NB4 (cell line): ENCODE measurements around the gene BACE1-AS.
"Not testable (repeated sequence)": the region's sequence is repeated elsewhere in the genome, so short reads cannot be mapped to it uniquely, and the experiment has no call there.

ENCODE experiments used
- DNase-seq: peaks from one replicate; pipeline ENCODE4 v3.0.0; 2010; ENCODE audit warnings: low read depth
- H3K4me3 ChIP-seq: one replicate; pipeline ENCODE4 v1.5.1; 2011; ENCODE audit warnings: mild to moderate bottlenecking, low read depth, low read length, moderate library complexity
- CTCF ChIP-seq: IDR thresholded peaks from one replicate; pipeline ENCODE4 v1.5.1; 2012; ENCODE audit warnings: low read depth, low read length
- MAX ChIP-seq: IDR thresholded peaks from 2 replicates; pipeline ENCODE4 v1.6.1; 2011; ENCODE audit warnings: low read depth, low read length
- MYC ChIP-seq: IDR thresholded peaks from 2 replicates; pipeline ENCODE4 v1.6.1; 2011; ENCODE audit warnings: low read depth, low read length
- POLR2A ChIP-seq: IDR thresholded peaks from 2 replicates; pipeline ENCODE4 v1.6.1; 2011; ENCODE audit warnings: mild to moderate bottlenecking; ENCODE audit not compliant: insufficient read length; ENCODE audit errors: extremely low read depth

The BACE1-AS gene

GRCh38 chr11:117319214-117319840 lies 28.2 kb downstream of the BACE1-AS start:
- no peak overlapping the region for H3K4me3 ChIP-seq
- no peak for DNase-seq
- TF ChIP-seq CTCF (no peak), POLR2A (no peak), MYC (no peak), MAX (no peak)

GRCh38 chr11:117327255-117327566 lies 36.1 kb downstream of the BACE1-AS start:
- peak overlapping the region; percentile 26 for H3K4me3 ChIP-seq
- DNase-seq: not testable (repeated sequence)

GRCh38 chr11:117327567-117328374 lies 36.6 kb downstream of the BACE1-AS start, which contains the start of gene CEP164:
CEP164 (plus strand) TSS chr11:117327854; CDS start chr11:117338587, 10,733 bp downstream.
- TF ChIP-seq CTCF (no peak), POLR2A (no peak), MYC (0 out of 2 replicates have a peak, but pooled peaks have one; percentile 56), MAX (no peak; the same call in 1 of the 2 replicates)
- peak within 1 kb of the TSS; percentile 81 for H3K4me3 ChIP-seq
- peak; percentile 98 for DNase-seq

- TF ChIP-seq POLR2A (no peak), CTCF (no peak)
- peak overlapping the region; percentile 81 for H3K4me3 ChIP-seq
- peak; percentile 53 for DNase-seq
Measured at GRCh38 chr11:117328375-117329010, 37.3 kb downstream of the BACE1-AS start.

- TF ChIP-seq CTCF (no peak), MYC (no peak), MAX (no peak), POLR2A (no peak)
- H3K4me3 ChIP-seq: no peak overlapping the region
- DNase-seq: no peak
Measured at GRCh38 chr11:117332843-117333242, 41.7 kb downstream of the BACE1-AS start.

- no peak overlapping the region for H3K4me3 ChIP-seq
- DNase-seq: no peak
- no peak for TF ChIP-seq MAX
Measured at GRCh38 chr11:117333917-117334316, 42.8 kb downstream of the BACE1-AS start.
